OCI-LY3 (cell line): Measurements from ENCODE around the gene LPCAT4.

Experiments
- EZH2phosphoT487 ChIP-seq: fragments of 200-600 bp; shearing (Covaris generic); IDR thresholded peaks from 2 replicates; pipeline ENCODE4 v1.6.1; 2018; ENCODE audit warnings: antibody characterized with exemption, mixed run types, low read depth
- TF ChIP-seq, protein P1 (sequence below): fragments of 200-600, 300-600 bp; sonication (generic); IDR thresholded peaks from 2 replicates; pipeline ENCODE4 v1.5.1; 2014; ENCODE audit warnings: antibody characterized with exemption, low read length, low read depth

GRCh38 chr15:34337557-34338306 lies 29.3 kb downstream of the LPCAT4 start, which contains the start of gene SLC12A6:
- TF ChIP-seq, protein P1, sequence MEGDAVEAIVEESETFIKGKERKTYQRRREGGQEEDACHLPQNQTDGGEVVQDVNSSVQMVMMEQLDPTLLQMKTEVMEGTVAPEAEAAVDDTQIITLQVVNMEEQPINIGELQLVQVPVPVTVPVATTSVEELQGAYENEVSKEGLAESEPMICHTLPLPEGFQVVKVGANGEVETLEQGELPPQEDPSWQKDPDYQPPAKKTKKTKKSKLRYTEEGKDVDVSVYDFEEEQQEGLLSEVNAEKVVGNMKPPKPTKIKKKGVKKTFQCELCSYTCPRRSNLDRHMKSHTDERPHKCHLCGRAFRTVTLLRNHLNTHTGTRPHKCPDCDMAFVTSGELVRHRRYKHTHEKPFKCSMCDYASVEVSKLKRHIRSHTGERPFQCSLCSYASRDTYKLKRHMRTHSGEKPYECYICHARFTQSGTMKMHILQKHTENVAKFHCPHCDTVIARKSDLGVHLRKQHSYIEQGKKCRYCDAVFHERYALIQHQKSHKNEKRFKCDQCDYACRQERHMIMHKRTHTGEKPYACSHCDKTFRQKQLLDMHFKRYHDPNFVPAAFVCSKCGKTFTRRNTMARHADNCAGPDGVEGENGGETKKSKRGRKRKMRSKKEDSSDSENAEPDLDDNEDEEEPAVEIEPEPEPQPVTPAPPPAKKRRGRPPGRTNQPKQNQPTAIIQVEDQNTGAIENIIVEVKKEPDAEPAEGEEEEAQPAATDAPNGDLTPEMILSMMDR = no peak
- no peak for TF ChIP-seq EZH2phosphoT487
